GM12892 (cell line): Measurements from ENCODE around the gene TXNL1.

Source experiments
- DNase-seq: peaks from one replicate; pipeline ENCODE4 v3.0.0; 2011; ENCODE audit not compliant: insufficient read length
- FAIRE-seq: peaks from 2 replicates; lab custom pipeline; 2011; peaks lifted over from hg19 to GRCh38; lab: Jason Lieb, UNC
- POLR2A ChIP-seq: IDR thresholded peaks from 2 replicates; pipeline ENCODE4 v1.6.1; 2011; ENCODE audit warnings: low read depth, low read length, control low read depth
- POLR2AphosphoS5 ChIP-seq: IDR thresholded peaks from 2 replicates; pipeline ENCODE4 v1.6.1; 2011; ENCODE audit warnings: low read depth, low read length, control low read depth
- TAF1 ChIP-seq: IDR thresholded peaks from 2 replicates; pipeline ENCODE4 v1.6.1; 2011; ENCODE audit warnings: low read depth, mild to moderate bottlenecking, control low read depth, low read length, borderline replicate concordance

The TXNL1 gene

DNA sequence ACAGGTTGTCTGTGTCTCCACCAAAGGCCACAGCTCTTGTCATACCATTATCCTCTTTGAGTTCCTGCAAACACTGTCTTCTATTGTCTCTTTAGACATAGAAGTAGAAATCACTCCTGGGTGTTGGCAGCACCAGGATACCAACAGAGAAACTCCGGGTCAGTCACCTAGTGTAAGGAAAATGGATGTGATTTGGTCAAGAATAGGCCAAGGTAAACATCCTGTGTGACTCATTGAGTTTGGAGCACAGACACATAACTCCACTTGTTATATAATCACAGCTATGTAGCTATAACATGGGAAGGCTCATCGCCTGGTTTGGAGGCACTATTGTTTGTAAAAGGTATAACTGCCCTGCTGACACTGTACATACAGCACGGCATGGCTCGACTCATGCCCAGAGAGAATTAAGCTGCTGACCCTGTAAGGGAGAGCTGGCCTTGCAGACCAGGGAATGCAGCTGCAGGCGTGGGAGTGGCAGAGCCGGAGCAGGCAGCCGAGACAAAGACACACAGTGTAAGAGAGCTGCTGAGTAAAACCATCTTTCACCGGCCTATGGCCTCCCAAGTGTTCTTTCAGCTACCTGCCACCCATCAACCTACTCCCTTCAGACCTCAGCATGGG lies 3.4 kb upstream of the TXNL1 start:
- TF ChIP-seq TAF1 (no peak), POLR2A (no peak), POLR2AphosphoS5 (no peak)
- DNase-seq (no peak), FAIRE-seq (no peak)

DNA sequence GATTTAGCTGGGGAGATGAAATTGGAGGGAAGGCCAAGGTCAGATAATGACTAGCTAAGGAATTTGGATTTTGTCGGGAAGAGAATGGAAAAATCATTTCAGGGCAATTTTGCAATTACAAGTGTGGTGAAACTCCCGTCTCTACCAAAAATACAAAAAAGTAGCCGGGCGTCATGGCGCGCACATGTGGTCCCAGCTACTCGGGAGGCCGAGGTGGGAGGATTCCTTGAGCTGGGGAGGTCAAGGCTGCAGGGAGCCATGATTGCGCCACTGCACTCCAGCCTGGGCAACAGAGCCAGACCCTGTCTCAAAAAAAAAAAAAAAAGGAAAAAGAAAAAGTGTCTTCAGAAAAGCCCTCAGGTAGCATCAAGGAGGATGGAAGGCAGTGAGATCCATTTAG lies 1.2 kb upstream of the TXNL1 start:
- DNase-seq (no peak), FAIRE-seq (peak; percentile 42)
- TF ChIP-seq TAF1 = no peak
- no peak for TF ChIP-seq POLR2AphosphoS5
- no peak for TF ChIP-seq POLR2A

DNA sequence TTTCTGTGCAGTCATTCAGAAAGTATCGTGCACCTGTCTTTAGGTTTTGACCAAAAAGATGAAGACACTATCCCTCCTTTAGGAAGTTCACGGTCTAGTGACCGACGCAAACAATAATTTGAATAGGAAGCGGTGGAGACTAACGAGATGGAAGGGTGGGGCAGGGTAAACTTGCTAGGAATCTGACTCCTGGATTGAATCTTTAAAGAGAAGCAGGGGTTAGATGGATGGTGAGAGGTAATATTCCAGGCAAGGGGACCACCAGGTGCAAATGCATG lies 651 bp upstream of the TXNL1 start:
- FAIRE-seq (no peak), DNase-seq (no peak)

DNA sequence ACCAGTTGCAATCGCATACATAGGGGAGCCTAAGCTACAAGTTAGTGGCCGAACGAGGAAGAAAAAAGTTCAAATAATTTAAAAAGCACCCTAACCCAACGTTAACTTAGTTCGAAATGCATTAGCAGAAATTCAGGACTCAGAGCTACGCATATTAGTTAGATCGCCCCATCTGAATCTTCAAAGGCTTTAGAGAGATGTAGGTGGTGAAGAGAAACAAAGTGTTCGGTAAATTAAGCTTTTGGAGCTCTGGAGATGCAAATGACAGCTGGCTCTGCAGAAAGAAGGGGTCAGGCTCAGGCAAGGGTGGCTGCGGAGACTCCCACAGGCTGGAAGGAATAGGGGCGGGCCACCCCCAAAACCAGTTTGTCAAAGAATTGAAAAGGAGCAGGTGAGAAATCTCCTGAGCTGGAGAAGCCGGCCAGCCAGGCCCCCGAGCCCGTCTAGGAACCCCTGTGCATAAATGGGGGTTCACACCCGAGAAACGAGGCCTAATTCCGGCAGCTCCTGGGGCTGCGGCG lies 621 bp downstream of the TXNL1 start:
- TF ChIP-seq POLR2AphosphoS5 (no peak), POLR2A (no peak), TAF1 (no peak)
- no peak for FAIRE-seq
- DNase-seq = no peak

More for the DNA sequence above, 651 bp upstream of the TXNL1 start:
- no peak for TF ChIP-seq TAF1
- TF ChIP-seq POLR2AphosphoS5 = no peak
- TF ChIP-seq POLR2A = no peak

DNA sequence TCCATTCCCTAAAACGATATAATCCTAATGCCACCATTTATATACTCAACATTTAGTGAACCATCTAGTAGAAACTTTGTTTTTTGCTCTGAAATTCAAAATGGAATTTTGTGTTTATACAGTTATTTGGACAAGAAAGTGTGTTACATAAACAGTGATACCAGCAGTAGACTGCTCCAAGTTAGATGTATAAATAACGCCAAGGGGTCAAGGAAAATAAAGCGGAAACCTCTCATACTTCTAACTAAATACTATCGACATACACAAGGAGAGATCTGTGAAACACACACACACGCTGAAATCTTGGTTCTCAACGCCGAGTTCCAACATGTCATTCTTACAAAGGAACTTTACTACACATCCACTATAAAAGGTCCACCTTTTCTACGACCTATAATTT lies 1.2 kb downstream of the TXNL1 start:
- TF ChIP-seq TAF1 (no peak), POLR2A (no peak), POLR2AphosphoS5 (no peak)
- FAIRE-seq (no peak), DNase-seq (no peak)

DNA sequence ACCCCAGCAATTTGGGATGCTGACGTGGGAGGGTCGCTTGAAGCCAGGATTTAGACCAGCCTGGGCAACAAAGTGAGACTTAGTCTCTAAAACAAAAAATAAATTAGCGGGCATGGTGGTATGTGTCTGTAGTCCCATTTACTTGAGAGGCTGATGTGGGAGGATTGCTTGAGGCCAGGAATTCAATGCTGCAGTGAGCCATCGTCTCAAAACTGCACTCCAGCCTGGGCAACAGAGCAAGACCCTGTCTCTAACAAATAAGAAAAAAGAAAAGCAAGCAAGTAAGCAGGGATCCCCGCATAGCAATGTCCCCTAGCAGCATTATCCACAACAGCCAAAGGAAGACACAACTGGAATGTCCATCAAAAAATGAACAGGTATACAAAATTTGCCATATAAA lies 3.4 kb downstream of the TXNL1 start:
- DNase-seq (no peak), FAIRE-seq (no peak)
- no peak for TF ChIP-seq POLR2A

DNA sequence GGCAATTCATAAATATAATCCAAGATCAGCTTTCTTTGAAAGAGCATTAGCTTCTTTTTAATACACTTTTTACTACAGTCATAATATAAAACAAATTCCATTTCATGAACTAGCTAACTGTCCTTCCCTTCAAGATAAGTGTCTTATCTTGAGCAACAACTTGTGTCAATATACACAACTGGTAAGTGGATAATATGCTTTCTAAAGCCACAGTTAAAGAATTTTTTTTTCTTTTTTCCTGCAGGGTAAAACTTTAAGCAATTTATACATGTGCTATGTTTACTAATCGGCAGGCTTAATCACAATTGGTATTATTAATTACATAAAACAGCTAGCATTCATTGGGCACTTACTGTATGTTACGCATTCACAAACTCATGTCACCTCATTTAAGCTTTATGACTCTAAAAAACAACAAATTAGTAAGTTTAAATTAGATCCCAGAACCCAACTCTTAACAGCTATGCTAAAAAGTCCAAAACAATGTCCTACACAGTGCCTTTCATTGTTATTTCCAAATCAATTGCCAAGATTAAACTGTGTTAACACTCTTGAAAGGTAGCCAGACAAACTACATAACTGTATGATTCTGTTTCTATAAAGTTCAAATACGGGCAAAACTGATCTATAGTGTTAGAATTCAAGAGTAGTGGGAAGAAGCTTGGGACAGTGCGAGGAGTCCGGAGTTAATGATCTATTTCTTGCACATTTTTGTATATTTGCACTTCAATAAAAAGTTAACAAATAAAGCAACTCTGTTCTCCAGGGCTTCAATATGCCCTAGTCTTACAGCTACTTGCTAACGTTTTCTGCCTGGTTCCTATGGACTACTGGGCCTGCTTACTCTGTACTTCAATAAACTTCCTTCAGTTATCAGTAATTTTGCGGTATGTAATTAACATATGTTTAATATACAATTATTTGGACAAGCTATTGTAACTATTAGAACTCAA lies 6.0 kb downstream of the TXNL1 start:
- TF ChIP-seq TAF1 = no peak
- no peak for TF ChIP-seq POLR2AphosphoS5
- TF ChIP-seq POLR2A = no peak
- peak; percentile 56 for FAIRE-seq
- no peak for DNase-seq

DNA sequence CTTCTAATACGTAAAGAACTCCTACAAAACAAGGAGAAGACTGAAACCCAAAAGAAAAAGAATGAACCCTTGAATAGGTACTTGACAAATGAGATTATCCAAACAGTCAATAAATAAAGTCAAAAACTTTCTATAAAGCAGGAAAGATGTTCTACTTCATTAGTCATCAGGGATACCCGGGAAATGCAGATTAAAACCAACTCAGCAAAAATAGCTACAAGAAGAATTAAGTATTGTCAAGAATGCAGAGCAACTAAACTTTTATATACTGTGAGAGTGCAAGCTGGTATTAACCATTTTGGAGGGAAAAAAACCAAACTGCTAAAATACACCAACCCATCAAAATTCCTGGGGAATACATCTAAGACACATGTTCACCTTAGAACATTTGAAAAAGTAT lies 10.4 kb downstream of the TXNL1 start:
- no peak for TF ChIP-seq POLR2AphosphoS5
- TF ChIP-seq POLR2A = no peak
- no peak for TF ChIP-seq TAF1
- DNase-seq (no peak), FAIRE-seq (no peak)

DNA sequence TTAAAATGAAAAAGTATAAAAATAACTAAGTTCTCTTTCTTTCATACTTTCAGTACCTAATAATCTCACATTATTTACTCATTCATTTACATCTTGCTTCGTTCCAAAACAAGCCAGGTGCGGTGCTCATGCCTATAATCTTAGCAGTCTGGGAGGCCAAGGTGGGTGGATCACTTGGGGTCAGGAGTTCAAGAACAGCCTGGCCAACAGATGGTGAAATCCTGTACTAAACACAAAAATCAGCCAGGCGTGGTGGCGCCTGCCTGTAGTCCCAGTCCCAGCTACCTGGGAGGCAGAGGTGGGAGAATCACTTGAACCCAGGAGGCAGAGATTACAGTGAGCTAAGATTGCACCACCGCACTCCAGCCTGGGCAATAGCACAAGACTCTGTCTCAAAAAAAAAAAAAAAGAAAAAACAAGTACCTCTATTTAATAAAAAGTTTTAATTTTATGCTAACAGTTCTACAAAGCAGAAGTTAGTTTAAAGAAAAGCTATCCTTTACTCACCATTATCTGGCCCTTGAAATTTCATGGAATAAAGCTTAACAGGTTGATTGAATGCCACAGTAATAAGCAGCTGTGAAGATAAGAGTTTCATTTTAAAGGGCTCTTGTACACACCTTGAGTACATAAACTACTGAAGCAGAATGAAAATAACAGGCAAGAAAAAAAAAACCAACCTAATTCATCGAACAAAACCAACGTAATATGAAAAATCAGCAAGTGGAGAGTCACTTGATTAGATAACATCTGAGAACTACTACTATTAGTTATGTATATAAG lies 22.5 kb downstream of the TXNL1 start:
- FAIRE-seq = peak; percentile 46
- TF ChIP-seq TAF1 = no peak
- no peak for TF ChIP-seq POLR2A
- no peak for TF ChIP-seq POLR2AphosphoS5
- DNase-seq = no peak

DNA sequence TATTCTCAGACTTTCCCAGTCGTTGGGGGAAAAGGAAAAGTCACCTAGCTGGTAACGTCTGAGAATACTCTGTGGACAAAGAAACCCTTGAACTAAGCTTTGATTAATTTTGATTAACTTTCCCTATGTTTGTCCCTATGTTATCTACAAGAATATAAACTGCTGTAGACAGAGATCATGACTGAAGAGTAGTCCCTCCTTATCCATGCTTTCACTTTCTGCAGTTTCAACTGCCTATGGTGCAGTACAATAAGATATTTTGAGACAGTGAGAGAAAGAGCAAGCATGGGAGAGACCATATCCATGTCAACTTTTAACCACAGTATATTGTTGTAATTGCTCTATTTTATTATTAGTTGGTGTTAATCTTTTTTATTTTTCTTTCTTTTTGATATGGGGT lies 31.8 kb downstream of the TXNL1 start:
- TF ChIP-seq POLR2A (no peak), TAF1 (no peak), POLR2AphosphoS5 (no peak)
- FAIRE-seq (no peak), DNase-seq (no peak)

DNA sequence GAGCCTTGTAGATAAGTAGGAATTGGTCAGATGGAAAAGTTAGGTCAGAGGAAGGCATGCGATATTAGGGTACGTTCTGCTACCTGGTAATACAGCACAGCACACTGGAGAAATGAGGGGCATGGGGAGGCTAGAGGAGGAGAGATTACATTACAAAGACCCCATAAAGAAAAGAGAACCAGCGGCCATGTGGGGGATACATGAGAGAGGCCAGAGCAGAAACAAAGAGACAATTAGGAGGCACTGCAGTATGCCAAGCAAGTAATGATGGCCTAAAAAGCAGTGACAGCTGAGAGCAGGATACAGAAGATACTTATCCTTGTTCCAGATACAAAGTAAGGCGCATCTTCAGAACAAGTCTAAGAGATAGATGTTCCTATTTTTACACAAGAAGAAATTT lies 40.0 kb downstream of the TXNL1 start:
- no peak for DNase-seq
- no peak for TF ChIP-seq POLR2AphosphoS5
- TF ChIP-seq POLR2A = no peak
- no peak for TF ChIP-seq TAF1
- no peak for FAIRE-seq

DNA sequence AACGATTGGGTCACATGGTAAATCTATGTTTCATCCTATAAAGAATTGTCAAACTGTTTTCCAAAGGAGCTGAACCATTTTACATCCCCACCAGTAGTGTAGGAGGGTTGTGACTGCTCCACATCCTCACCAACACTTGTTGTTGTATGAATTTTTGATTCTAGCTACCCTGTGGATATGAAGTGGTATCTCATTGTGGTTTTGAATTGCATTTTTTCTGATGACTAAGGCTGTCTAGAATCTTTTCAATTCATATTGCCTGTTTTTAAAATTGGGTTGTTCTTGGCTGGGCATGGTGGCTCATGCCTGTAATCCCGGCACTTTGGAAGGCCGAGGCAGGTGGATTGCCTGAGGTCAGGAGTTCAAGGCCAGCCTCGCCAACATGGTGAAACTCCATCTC lies 44.5 kb downstream of the TXNL1 start:
- FAIRE-seq (no peak), DNase-seq (no peak)
- TF ChIP-seq POLR2A (no peak), POLR2AphosphoS5 (no peak), TAF1 (no peak)

DNA sequence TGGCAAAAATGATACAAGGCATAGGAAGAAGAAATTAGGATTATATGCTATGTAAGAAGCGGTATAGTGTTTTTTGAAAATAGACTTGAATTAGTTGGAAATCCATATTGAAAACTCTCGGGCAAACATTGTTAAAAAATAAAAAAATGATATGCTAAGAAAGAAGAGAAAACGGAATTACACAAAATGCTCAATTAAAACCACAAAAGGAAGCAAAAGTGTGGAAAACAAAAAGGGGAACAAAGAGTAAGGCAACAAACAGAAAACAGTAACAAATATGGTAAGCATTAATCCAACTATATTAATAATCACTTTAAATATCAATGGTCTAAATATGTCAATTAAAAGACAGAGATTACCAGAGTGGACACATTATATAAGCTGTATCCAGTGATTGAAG lies 58.4 kb downstream of the TXNL1 start:
- DNase-seq (no peak), FAIRE-seq (no peak)
- no peak for TF ChIP-seq TAF1
- no peak for TF ChIP-seq POLR2AphosphoS5
- no peak for TF ChIP-seq POLR2A
